Hepatocyte (in vitro differentiated cells): ENCODE data around the gene SLC30A10. TPM values are rescaled to one million over a fixed set of nuclear protein-coding genes. Genes with fewer than 3 reads are reported as not detected.
A peak's percentile ranks its signal among the peaks of the same experiment; 100 is the strongest.

ENCODE experiments used
- DNase-seq: peaks from one replicate; pipeline ENCODE4 v3.0.0-alpha.2; 2016; ENCODE audit warnings: low spot score
- H2AFZ ChIP-seq: fragments of 200-600 bp; sonication (generic); 2 replicates; pipeline ENCODE4 v1.6.0; 2016; ENCODE audit warnings: antibody characterized with exemption, mild to moderate bottlenecking
- H3K27ac ChIP-seq: fragments of 200-600 bp; sonication (generic); 2 replicates; pipeline ENCODE4 v1.5.1; 2016; ENCODE audit warnings: mild to moderate bottlenecking
- H3K27me3 ChIP-seq: fragments of 200-600 bp; sonication (generic); 2 replicates; pipeline ENCODE4 v1.6.1; 2016
- H3K36me3 ChIP-seq: fragments of 200-600 bp; sonication (generic); replicated peaks from 2 replicates; pipeline ENCODE4 v1.5.1; 2016; ENCODE audit warnings: low read depth; ENCODE audit not compliant: insufficient read depth
- H3K4me1 ChIP-seq: fragments of 200-600 bp; sonication (generic); 2 replicates; pipeline ENCODE4 v1.5.1; 2016; ENCODE audit warnings: mild to moderate bottlenecking, moderate library complexity; ENCODE audit not compliant: insufficient read depth
- H3K4me2 ChIP-seq: fragments of 200-600 bp; sonication (generic); 2 replicates; pipeline ENCODE4 v1.6.0; 2016
- H3K4me3 ChIP-seq: fragments of 200-600 bp; sonication (generic); 2 replicates; pipeline ENCODE4 v1.5.1; 2016; ENCODE audit warnings: mild to moderate bottlenecking
- H3K79me2 ChIP-seq: fragments of 200-600 bp; sonication (generic); 2 replicates; pipeline ENCODE4 v1.6.0; 2017; ENCODE audit warnings: mild to moderate bottlenecking
- H3K9me2 ChIP-seq: fragments of 200-600 bp; sonication (generic); replicated peaks from 2 replicates; pipeline ENCODE4 v1.6.0; 2017; ENCODE audit warnings: mild to moderate bottlenecking; ENCODE audit not compliant: insufficient read depth
- H3K9me3 ChIP-seq: fragments of 200-600 bp; sonication (generic); 2 replicates; pipeline ENCODE4 v1.5.1; 2016; ENCODE audit warnings: low read depth, mild to moderate bottlenecking
- H4K20me1 ChIP-seq: fragments of 200-600 bp; sonication (generic); 2 replicates; pipeline ENCODE4 v1.6.0; 2016; ENCODE audit warnings: mild to moderate bottlenecking; ENCODE audit not compliant: insufficient read depth, poor library complexity, severe bottlenecking
- EZH2 ChIP-seq: fragments of 200-600 bp; sonication (generic); IDR thresholded peaks from 2 replicates; pipeline ENCODE4 v1.6.1; 2016; ENCODE audit warnings: antibody characterized with exemption, mild to moderate bottlenecking, borderline replicate concordance
- EZH2phosphoT487 ChIP-seq: fragments of 200-600 bp; sonication (generic); IDR thresholded peaks from one replicate; pipeline ENCODE4 v1.6.1; 2018; ENCODE audit warnings: antibody characterized with exemption, mild to moderate bottlenecking, low read depth, moderate library complexity; ENCODE audit not compliant: unreplicated experiment, severe bottlenecking
- WGBS: methylation state at CpG from one replicate; pipeline ENCODE4 v1.1.6; 2016; ENCODE audit warnings: low lambda C conversion rate; ENCODE audit errors: missing lambda C conversion rate; 5-methylcytosine and 5-hydroxymethylcytosine counted together
- polyA plus RNA-seq: library from polyadenylated mRNA; unstranded; fragments of >200 nt; fragmentation: Nextera tagmentation; extraction: Ambion mirVana; gene quantifications from 2 replicates; pipeline ENCODE4 v1.2.1, GENCODE V29; 2016
- total RNA-seq: library from RNA; depleted of rRNA; stranded (reverse); fragments of >200 nt; gene quantifications from 2 replicates; pipeline ENCODE4 v1.2.3, GENCODE V29; 2014
- TF ChIP-seq, protein P1 (sequence below): fragments of 200-600 bp; sonication (generic); IDR thresholded peaks from 2 replicates; pipeline ENCODE4 v1.5.1; 2016; ENCODE audit warnings: antibody characterized with exemption, mild to moderate bottlenecking; ENCODE audit not compliant: poor library complexity

The SLC30A10 gene
- total and polyA plus RNA-seq, 2 experiments from 2014 or later: 6.0 to 14.1 TPM

- H3K9me2 ChIP-seq: no peaks in the 10 kb centered on the region
- no peak overlapping the region for H2AFZ ChIP-seq
- H3K27me3 ChIP-seq: no peaks in the 10 kb centered on the region
- no peaks in the 10 kb centered on the region for H4K20me1 ChIP-seq
- no peaks in the 10 kb centered on the region for H3K79me2 ChIP-seq
- no peak overlapping the region for H3K4me2 ChIP-seq
- WGBS: 89% methylated on average over 2 of the region's 2 CpGs
- H3K4me1 ChIP-seq: no peaks in the 10 kb centered on the region
- no peak for TF ChIP-seq EZH2
- TF ChIP-seq EZH2phosphoT487: no peak
- TF ChIP-seq, protein P1, sequence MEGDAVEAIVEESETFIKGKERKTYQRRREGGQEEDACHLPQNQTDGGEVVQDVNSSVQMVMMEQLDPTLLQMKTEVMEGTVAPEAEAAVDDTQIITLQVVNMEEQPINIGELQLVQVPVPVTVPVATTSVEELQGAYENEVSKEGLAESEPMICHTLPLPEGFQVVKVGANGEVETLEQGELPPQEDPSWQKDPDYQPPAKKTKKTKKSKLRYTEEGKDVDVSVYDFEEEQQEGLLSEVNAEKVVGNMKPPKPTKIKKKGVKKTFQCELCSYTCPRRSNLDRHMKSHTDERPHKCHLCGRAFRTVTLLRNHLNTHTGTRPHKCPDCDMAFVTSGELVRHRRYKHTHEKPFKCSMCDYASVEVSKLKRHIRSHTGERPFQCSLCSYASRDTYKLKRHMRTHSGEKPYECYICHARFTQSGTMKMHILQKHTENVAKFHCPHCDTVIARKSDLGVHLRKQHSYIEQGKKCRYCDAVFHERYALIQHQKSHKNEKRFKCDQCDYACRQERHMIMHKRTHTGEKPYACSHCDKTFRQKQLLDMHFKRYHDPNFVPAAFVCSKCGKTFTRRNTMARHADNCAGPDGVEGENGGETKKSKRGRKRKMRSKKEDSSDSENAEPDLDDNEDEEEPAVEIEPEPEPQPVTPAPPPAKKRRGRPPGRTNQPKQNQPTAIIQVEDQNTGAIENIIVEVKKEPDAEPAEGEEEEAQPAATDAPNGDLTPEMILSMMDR: no peak
- no peak overlapping the region for H3K4me3 ChIP-seq
- H3K27ac ChIP-seq: no peak overlapping the region
- no peaks in the 10 kb centered on the region for H3K36me3 ChIP-seq
- no peaks in the 10 kb centered on the region for H3K9me3 ChIP-seq
- no peak for DNase-seq
Observed at GRCh38 chr1:219966071-219966349, 37.7 kb upstream of the SLC30A10 start.

- DNase-seq: no peak
- H3K4me2 ChIP-seq: no peak overlapping the region
- H3K27me3 ChIP-seq: no peaks in the 10 kb centered on the region
- H2AFZ ChIP-seq: no peak overlapping the region
- 78% methylated on average over 6 of the region's 6 CpGs for WGBS
- H3K79me2 ChIP-seq: no peaks in the 10 kb centered on the region
- no peaks in the 10 kb centered on the region for H3K36me3 ChIP-seq
- TF ChIP-seq, protein P1: no peak
- TF ChIP-seq EZH2phosphoT487: no peak
- no peak for TF ChIP-seq EZH2
- H3K4me1 ChIP-seq: no peaks in the 10 kb centered on the region
- H3K4me3 ChIP-seq: no peak overlapping the region
- no peaks in the 10 kb centered on the region for H3K9me2 ChIP-seq
- no peaks in the 10 kb centered on the region for H4K20me1 ChIP-seq
- H3K9me3 ChIP-seq: no peaks in the 10 kb centered on the region
- no peak overlapping the region for H3K27ac ChIP-seq
Observed at GRCh38 chr1:219965285-219966070, 37.1 kb upstream of the SLC30A10 start.

- peak; percentile 13 for DNase-seq
- no peaks in the 10 kb centered on the region for H3K79me2 ChIP-seq
- H3K9me3 ChIP-seq: no peaks in the 10 kb centered on the region
- H3K4me1 ChIP-seq: peaks cover 4% of the 10 kb centered on the region
- no peaks in the 10 kb centered on the region for H3K27me3 ChIP-seq
- WGBS: 91% methylated on average over 7 of the region's 7 CpGs
- no peaks in the 10 kb centered on the region for H3K9me2 ChIP-seq
- H2AFZ ChIP-seq: no peak overlapping the region
- no peak overlapping the region for H3K27ac ChIP-seq
- H3K4me2 ChIP-seq: no peak overlapping the region
- TF ChIP-seq EZH2phosphoT487: no peak
- TF ChIP-seq EZH2: no peak
- TF ChIP-seq, protein P1: no peak
- H3K36me3 ChIP-seq: no peaks in the 10 kb centered on the region
- H4K20me1 ChIP-seq: no peaks in the 10 kb centered on the region
- H3K4me3 ChIP-seq: no peak overlapping the region
Observed at GRCh38 chr1:219963432-219963831, 35.1 kb upstream of the SLC30A10 start.
